Measurements from ENCODE around the gene DAPK2. TPM values are rescaled to one million over a fixed set of nuclear protein-coding genes. Genes with fewer than 3 reads are reported as not detected.

The DAPK2 gene
- total RNA-seq, 1 experiment from 2014 or later: 2.3 TPM

GRCh38 chr15:63944681-63944955, 101.7 kb downstream of the DAPK2 start:
- Mint-ChIP-seq H3K4me1 (peaks cover 7% of the 10 kb centered on the region), H3K9me3 (no peaks in the 10 kb centered on the region), H3K4me3 (no peak overlapping the region), H3K27ac (no peak overlapping the region), H3K36me3 (no peaks in the 10 kb centered on the region), H3K27me3 (ENCODE audit: low read depth) (no peaks in the 10 kb centered on the region)
- ATAC-seq (no peak), DNase-seq (ENCODE audit: low spot score) (no peak)
- CTCF ChIA-PET: interaction anchor here (0.6 to 4.4 kb wide), 45 partner anchors 12 to 345 kb away, joined by 3 to 80 read pairs (median 9); partner anchors contain the start of genes CIAO2A and DAPK2
- TF ChIP-seq ZNF263 (CRISPR knock-in tag; IDR thresholded peaks at IDR 0.05; ENCODE audit: low read depth) (no peak), ZSCAN18 (CRISPR knock-in tag; IDR thresholded peaks at IDR 0.05) (no peak), HMGA2 (CRISPR knock-in tag; IDR thresholded peaks at IDR 0.05) (no peak), ESRRA (CRISPR knock-in tag; IDR thresholded peaks at IDR 0.05; ENCODE audit: borderline replicate concordance) (no peak), MLX (CRISPR knock-in tag; IDR thresholded peaks at IDR 0.05) (no peak), ARID4B (CRISPR knock-in tag; IDR thresholded peaks at IDR 0.05; ENCODE audit: borderline replicate concordance) (no peak), CREB1 (CRISPR knock-in tag; IDR thresholded peaks at IDR 0.05) (no peak), HMGXB4 (CRISPR knock-in tag; IDR thresholded peaks at IDR 0.05) (no peak), ZNF512 (CRISPR knock-in tag; IDR thresholded peaks at IDR 0.05; ENCODE audit: borderline replicate concordance) (no peak), TCF7 (CRISPR knock-in tag; IDR thresholded peaks at IDR 0.05; ENCODE audit: low read depth) (no peak), AFF4 (CRISPR knock-in tag; IDR thresholded peaks at IDR 0.05; ENCODE audit: borderline replicate concordance) (no peak)
- POLR2A ChIA-PET: no interaction called here

All from WTC11 (cell line).